Measurements from ENCODE around the gene EYA2.

EYA2 gene

GRCh38 chr20:47066484-47067270 lies 172.0 kb downstream of the EYA2 start:
- TF ChIP-seq CTCF (conservative IDR thresholded peaks at IDR 0.05; ENCODE audit: low read depth, low read length): no peak
- DNase-seq (ENCODE audit: low read depth): peak; percentile 93
- H3K4me3 ChIP-seq (ENCODE audit: low read depth, low read length): no peak overlapping the region

- peak; percentile 22 for DNase-seq (ENCODE audit: low read depth)
- H3K4me3 ChIP-seq (ENCODE audit: low read depth, low read length): no peak overlapping the region
- no peak for TF ChIP-seq CTCF (conservative IDR thresholded peaks at IDR 0.05; ENCODE audit: low read depth, low read length)
Observed at GRCh38 chr20:47067776-47068175, 173.1 kb downstream of the EYA2 start.

- no peak overlapping the region for H3K4me3 ChIP-seq (ENCODE audit: low read depth, low read length)
- no peak for TF ChIP-seq CTCF (conservative IDR thresholded peaks at IDR 0.05; ENCODE audit: low read depth, low read length)
- DNase-seq (ENCODE audit: low read depth): peak; percentile 63
Observed at GRCh38 chr20:47070176-47070575, 175.5 kb downstream of the EYA2 start.

DNA sequence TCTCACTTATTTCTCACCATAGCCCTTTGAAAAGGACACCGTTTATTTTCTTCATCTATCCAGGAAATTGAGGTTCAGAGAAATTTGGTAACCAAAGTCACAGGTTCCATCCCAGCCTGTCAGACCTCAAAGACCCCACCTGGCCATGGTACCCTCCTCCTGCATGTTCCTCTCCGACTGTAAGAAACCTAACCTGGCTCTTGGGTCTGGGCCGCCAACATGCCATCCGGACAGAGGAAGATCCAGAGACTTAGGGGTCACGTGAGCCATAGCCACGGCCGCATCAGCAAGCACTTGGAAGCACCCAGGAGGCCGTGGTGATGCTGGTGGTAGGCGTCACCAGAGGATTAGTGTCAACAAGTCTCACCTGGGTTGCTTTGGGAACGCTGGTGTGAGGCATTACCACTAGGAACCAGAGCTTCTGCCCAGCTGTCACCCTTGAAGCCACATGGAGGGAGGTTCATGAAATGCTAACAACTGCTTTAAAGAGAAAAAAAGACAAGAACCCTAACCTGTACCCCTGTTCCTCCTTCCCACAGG lies 177.1 kb downstream of the EYA2 start:
- TF ChIP-seq CTCF (conservative IDR thresholded peaks at IDR 0.05; ENCODE audit: low read depth, low read length): no peak
- DNase-seq (ENCODE audit: low read depth): no peak
- H3K4me3 ChIP-seq (ENCODE audit: low read depth, low read length): no peak overlapping the region

- no peak overlapping the region for H3K4me3 ChIP-seq (ENCODE audit: low read depth, low read length)
- TF ChIP-seq CTCF (conservative IDR thresholded peaks at IDR 0.05; ENCODE audit: low read depth, low read length): no peak
- DNase-seq (ENCODE audit: low read depth): no peak
Observed at GRCh38 chr20:47073766-47074475, 179.3 kb downstream of the EYA2 start.

- no peak for DNase-seq (ENCODE audit: low read depth)
- TF ChIP-seq CTCF (conservative IDR thresholded peaks at IDR 0.05; ENCODE audit: low read depth, low read length): no peak
Observed at GRCh38 chr20:47075263-47075662, 180.6 kb downstream of the EYA2 start.

More at GRCh38 chr20:47075263-47075662, 180.6 kb downstream of the EYA2 start:
- no peak overlapping the region for H3K4me3 ChIP-seq (ENCODE audit: low read depth, low read length)
